Transverse colon (tissue), 3 donors: ENCODE results near the gene HAVCR2.

Experiments used
- POLR2A ChIP-seq: fragments of 450-650 bp; IDR thresholded peaks from one replicate; pipeline ENCODE4 v1.6.1; 2016; ENCODE audit warnings: antibody characterized with exemption, mild to moderate bottlenecking, moderate library complexity
- TF ChIP-seq, protein P1 (sequence below), 5 experiments: fragments of 200-600 bp in 3 of 5; fragments of 450-650 bp in 2 of 5; sonication (generic) in 3 of 5; IDR thresholded peaks; 1 replicate in 2 of 5; 2 replicates in 3 of 5; pipeline ENCODE4 v1.5.1; 2016 to 2017; ENCODE audit warnings: antibody characterized with exemption in 5 of 5, inconsistent platforms in 3 of 5, mild to moderate bottlenecking in 2 of 5, moderate library complexity in 1 of 5

DNA sequence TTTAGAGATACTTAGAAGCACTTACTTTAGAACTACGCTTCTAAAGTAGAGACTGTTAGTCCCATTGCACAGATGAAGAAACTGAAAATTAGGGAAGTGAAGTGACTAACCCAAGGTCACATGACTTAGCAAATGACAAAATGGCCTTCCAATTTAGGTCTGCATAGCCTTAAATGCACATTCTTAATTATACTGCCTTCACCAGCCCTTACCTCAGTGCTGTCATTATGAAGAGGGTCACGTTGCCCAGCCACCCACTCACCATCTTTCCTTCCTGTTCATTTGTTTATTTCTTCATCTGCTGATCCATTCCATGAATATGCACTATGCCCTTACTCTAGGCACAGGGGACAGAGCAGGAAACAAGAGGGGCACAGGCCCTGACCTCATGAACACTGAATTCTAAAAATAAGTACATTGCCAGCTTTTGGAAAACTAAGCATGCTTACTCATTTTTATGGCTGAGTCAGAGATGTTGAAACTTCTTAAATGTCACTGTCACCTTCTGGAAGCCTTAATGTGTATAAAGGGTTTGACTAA lies 8.6 kb downstream of the HAVCR2 start:
- TF ChIP-seq, protein P1, sequence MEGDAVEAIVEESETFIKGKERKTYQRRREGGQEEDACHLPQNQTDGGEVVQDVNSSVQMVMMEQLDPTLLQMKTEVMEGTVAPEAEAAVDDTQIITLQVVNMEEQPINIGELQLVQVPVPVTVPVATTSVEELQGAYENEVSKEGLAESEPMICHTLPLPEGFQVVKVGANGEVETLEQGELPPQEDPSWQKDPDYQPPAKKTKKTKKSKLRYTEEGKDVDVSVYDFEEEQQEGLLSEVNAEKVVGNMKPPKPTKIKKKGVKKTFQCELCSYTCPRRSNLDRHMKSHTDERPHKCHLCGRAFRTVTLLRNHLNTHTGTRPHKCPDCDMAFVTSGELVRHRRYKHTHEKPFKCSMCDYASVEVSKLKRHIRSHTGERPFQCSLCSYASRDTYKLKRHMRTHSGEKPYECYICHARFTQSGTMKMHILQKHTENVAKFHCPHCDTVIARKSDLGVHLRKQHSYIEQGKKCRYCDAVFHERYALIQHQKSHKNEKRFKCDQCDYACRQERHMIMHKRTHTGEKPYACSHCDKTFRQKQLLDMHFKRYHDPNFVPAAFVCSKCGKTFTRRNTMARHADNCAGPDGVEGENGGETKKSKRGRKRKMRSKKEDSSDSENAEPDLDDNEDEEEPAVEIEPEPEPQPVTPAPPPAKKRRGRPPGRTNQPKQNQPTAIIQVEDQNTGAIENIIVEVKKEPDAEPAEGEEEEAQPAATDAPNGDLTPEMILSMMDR (IDR thresholded peaks at IDR 0.05) = no peak
- TF ChIP-seq POLR2A = no peak
